ENCODE measurements around the gene MIEF1.

The MIEF1 gene

DNA sequence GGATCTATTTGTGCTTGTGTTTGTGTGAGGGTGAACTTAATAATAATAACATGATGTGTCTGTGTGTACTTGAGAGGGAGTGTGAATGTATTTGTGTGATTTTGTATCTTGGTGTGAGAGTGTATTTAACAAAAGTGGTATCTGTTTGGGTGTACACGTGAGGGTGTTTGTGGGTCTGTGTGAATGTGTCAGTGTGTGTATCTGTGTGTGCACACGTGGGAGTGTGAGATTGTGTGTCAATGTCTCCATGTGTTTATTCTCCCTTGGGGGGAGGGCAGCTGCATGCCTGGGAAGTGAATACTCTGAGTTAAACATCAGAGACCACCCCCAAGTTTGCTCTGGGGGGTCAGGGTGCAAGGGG, 45.5 kb downstream of the MIEF1 start:
- no peak overlapping the region for H3K27ac ChIP-seq
- no peak for TF ChIP-seq CTCF (conservative IDR thresholded peaks at IDR 0.05; ENCODE audit: low read depth)
- CTCF ChIA-PET, result no interaction called here
- DNase-seq (ENCODE audit: low spot score), result no peak
- POLR2A ChIA-PET (ENCODE audit: low non-redundant PET), result no interaction called here

- TF ChIP-seq CTCF (conservative IDR thresholded peaks at IDR 0.05; ENCODE audit: low read depth), result no peak
- ChIA-PET POLR2A (ENCODE audit: low non-redundant PET) (no interaction called here), CTCF (no interaction called here)
- H3K27ac ChIP-seq, result no peak overlapping the region
- no peak for DNase-seq (ENCODE audit: low spot score)
These were observed 51.3 kb downstream of the MIEF1 start for GRCh38 chr22:39553429-39553828.

- CTCF ChIA-PET, result no interaction called here
- TF ChIP-seq CTCF (conservative IDR thresholded peaks at IDR 0.05; ENCODE audit: low read depth), result no peak
- DNase-seq (ENCODE audit: low spot score), result no peak
- no peak overlapping the region for H3K27ac ChIP-seq
- POLR2A ChIA-PET (ENCODE audit: low non-redundant PET), result no interaction called here
These were observed 52.1 kb downstream of the MIEF1 start for GRCh38 chr22:39554151-39554550.

- no peak for TF ChIP-seq CTCF (conservative IDR thresholded peaks at IDR 0.05; ENCODE audit: low read depth)
- DNase-seq (ENCODE audit: low spot score), result no peak
- POLR2A ChIA-PET (ENCODE audit: low non-redundant PET), result no interaction called here
These were observed 55.1 kb downstream of the MIEF1 start for GRCh38 chr22:39556970-39557841.

GRCh38 chr22:39558254-39558727, 56.2 kb downstream of the MIEF1 start:
- POLR2A ChIA-PET (ENCODE audit: low non-redundant PET), result no interaction called here

More at GRCh38 chr22:39556970-39557841, 55.1 kb downstream of the MIEF1 start:
- no peak overlapping the region for H3K27ac ChIP-seq
- CTCF ChIA-PET, result interaction anchor here (0.6 to 1.1 kb wide), 4 partner anchors 88 to 486 kb away, joined by 3 to 8 read pairs (median 3); no protein-coding TSS in a partner anchor

GRCh38 chr22:39558950-39559349, 56.9 kb downstream of the MIEF1 start:
- no peak for DNase-seq (ENCODE audit: low spot score)
- TF ChIP-seq CTCF (conservative IDR thresholded peaks at IDR 0.05; ENCODE audit: low read depth), result no peak
- ChIA-PET POLR2A (ENCODE audit: low non-redundant PET) (no interaction called here), CTCF (interaction anchor here (0.8 to 2.3 kb wide), 2 partner anchors 359 to 465 kb away, joined by 5 to 10 read pairs; no protein-coding TSS in a partner anchor)
- no peak overlapping the region for H3K27ac ChIP-seq

More at GRCh38 chr22:39558254-39558727, 56.2 kb downstream of the MIEF1 start:
- CTCF ChIA-PET, result interaction anchor here (2.3 kb wide), 1 partner anchor 466 kb away, joined by 10 read pairs; no protein-coding TSS in a partner anchor
- DNase-seq (ENCODE audit: low spot score), result no peak
- TF ChIP-seq CTCF (conservative IDR thresholded peaks at IDR 0.05; ENCODE audit: low read depth), result no peak
- H3K27ac ChIP-seq, result no peak overlapping the region
